ENCODE results near the gene IFI27.

GRCh38 chr14:94123868-94124267 is 13.3 kb downstream of the IFI27 start:
- TF ChIP-seq SIN3A (IDR thresholded peaks at IDR 0.05; ENCODE audit: borderline replicate concordance, low read depth, low read length) (no peak), USF1 (IDR thresholded peaks at IDR 0.05; ENCODE audit: borderline replicate concordance, low read depth) (no peak), EZH2phosphoT487 (IDR thresholded peaks at IDR 0.05; ENCODE audit: borderline replicate concordance, low read depth) (no peak), CTCF (IDR thresholded peaks at IDR 0.05) (no peak), RXRA (IDR thresholded peaks at IDR 0.05; ENCODE audit: borderline replicate concordance, low read depth) (no peak)
